ENCODE data around the gene ROBO1. TPM values are rescaled to one million over a fixed set of nuclear protein-coding genes. Genes with fewer than 3 reads are reported as not detected.

Gene ROBO1
- total and polyA plus RNA-seq, 2 of the 13 experiments (the other 11 are each of a cell fraction or from before 2014, with no cell fraction given), result 52.2 to 71.0 TPM

DNA sequence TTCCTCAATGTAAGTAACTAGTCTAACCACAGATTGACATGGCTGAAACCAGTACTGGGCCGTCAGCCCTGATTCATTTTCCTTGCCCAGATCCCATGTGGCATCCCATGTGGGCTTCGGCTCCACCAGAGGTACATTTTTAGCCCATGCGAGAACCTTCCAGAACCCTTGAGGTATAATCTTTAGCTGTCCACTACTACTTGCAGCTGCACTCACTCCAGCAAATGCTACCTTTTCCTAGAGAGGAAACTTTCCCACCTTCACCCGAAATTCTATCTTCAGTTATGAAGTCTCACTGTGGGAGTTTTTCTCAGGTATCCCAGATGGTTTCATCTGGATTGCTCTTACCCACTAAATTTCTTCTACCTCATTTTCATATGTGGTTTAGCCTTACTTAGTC, 907.2 kb downstream of the ROBO1 start (continued):
- TF ChIP-seq, protein P1, sequence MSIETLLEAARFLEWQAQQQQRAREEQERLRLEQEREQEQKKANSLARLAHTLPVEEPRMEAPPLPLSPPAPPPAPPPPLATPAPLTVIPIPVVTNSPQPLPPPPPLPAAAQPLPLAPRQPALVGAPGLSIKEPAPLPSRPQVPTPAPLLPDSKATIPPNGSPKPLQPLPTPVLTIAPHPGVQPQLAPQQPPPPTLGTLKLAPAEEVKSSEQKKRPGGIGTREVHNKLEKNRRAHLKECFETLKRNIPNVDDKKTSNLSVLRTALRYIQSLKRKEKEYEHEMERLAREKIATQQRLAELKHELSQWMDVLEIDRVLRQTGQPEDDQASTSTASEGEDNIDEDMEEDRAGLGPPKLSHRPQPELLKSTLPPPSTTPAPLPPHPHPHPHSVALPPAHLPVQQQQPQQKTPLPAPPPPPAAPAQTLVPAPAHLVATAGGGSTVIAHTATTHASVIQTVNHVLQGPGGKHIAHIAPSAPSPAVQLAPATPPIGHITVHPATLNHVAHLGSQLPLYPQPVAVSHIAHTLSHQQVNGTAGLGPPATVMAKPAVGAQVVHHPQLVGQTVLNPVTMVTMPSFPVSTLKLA (IDR thresholded peaks at IDR 0.05), result no peak
- TF ChIP-seq NONO (IDR thresholded peaks at IDR 0.05), result no peak
- TF ChIP-seq NONO (CRISPR knock-in tag; conservative IDR thresholded peaks at IDR 0.05), result no peak
- no peak for TF ChIP-seq SNAI1 (CRISPR knock-in tag; IDR thresholded peaks at IDR 0.05; ENCODE audit: borderline replicate concordance)
- no peak for TF ChIP-seq ERF (CRISPR knock-in tag; IDR thresholded peaks at IDR 0.05)
- TF ChIP-seq ZNF343 (CRISPR knock-in tag; IDR thresholded peaks at IDR 0.05), result no peak

DNA sequence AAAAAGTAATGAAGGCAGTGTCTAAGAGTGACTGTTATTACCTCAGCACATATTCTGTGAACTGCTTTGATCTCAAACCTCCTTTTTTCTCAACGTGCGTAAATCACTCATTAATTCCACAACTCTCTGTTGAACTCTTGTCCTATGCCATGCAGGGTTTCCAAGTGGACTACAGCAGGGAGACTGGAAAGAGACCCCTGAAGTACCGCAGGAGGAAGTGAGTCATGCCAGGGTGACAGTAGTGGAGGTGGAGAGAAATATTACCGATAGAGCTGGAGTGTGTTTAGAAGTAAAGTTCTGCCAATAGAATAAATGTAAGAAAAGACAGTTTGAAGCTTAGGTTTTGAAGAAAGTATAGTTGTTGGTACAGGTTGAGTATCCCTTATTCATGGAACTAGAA, 908.9 kb downstream of the ROBO1 start:
- no peaks in the 10 kb centered on the region for H4K20me1 ChIP-seq (ENCODE audit: insufficient read depth, low read length)
- TF ChIP-seq NBN (conservative IDR thresholded peaks at IDR 0.05), result no peak
- TF ChIP-seq HOMEZ (CRISPR knock-in tag; IDR thresholded peaks at IDR 0.05; ENCODE audit: low read depth), result peak; percentile 42; the same call in 1 of the 2 replicates
- TF ChIP-seq FOSL2 (CRISPR knock-in tag; IDR thresholded peaks at IDR 0.05), result peak; percentile 58
- H3K9me3 ChIP-seq (ENCODE audit: low read length), result no peaks in the 10 kb centered on the region
- H3K9ac ChIP-seq (ENCODE audit: insufficient read depth, low read depth, low read length), result no peak overlapping the region
- H2AFZ ChIP-seq (ENCODE audit: low read length), result no peak overlapping the region
- H3K4me2 ChIP-seq (ENCODE audit: low read depth, low read length), result no peak overlapping the region
- ChIA-PET CTCF (ENCODE audit: low intra/inter-chr PET ratio, low total read pairs) (no interaction called here), POLR2A (interaction anchor here (0.8 to 2.0 kb wide), 3 partner anchors 13 to 161 kb away, joined by 3 to 6 read pairs (median 4); no protein-coding TSS in a partner anchor)
- no peak overlapping the region for H3K4me3 ChIP-seq (replicated peaks in 1 of 3; ENCODE audit: insufficient read depth in 1 of 3, low read depth in 2 of 3, low read length in 3 of 3)
- intact Hi-C loops (cut with micrococcal nuclease; ENCODE audit: unreplicated experiment) (no loop called here), in situ Hi-C loops (cut with HindIII; ENCODE audit: extremely low pct_ligation_motif_present, low pct_unique_long_range_greater_than_20kb) (no loop called here)
- 90% methylated on average over 4 of the region's 4 CpGs for WGBS (ENCODE audit: low lambda C conversion rate)
- no peak for FAIRE-seq
- ATAC-seq, result no peak
- H3K36me3 ChIP-seq (replicated peaks in 1 of 2; ENCODE audit: control insufficient read depth in 1 of 2, insufficient read depth in 2 of 2, low read length in 2 of 2), result no peaks in the 10 kb centered on the region; a peak in 1 of 5 replicates
- H3K79me2 ChIP-seq (ENCODE audit: insufficient read depth, low read length), result peaks cover 50% of the 10 kb centered on the region
- DNase-seq (ENCODE audit: low spot score), result no peak
- H3K27ac ChIP-seq (ENCODE audit: extremely low read length, insufficient read depth, low read length), result no peak overlapping the region
- no peaks in the 10 kb centered on the region for H3K27me3 ChIP-seq (ENCODE audit: control insufficient read depth in 1 of 2, insufficient read depth in 2 of 2, low read length in 2 of 2)
- BruUV-seq (replicated peaks), result no TSS peak
- H3K4me1 ChIP-seq (ENCODE audit: insufficient read depth, low read length), result peaks cover 52% of the 10 kb centered on the region
